Activated CD8-positive, alpha-beta memory T cell treated with anti-CD3 and anti-CD28 coated beads, Interleukin-2, amount 50 U/mL, for 48 hours (primary cell): Measurements from ENCODE around the gene STRADB.
"Not testable (repeated sequence)": the region's sequence is repeated elsewhere in the genome, so short reads cannot be mapped to it uniquely, and the experiment has no call there.

ENCODE experiments used
- DNase-seq: peaks from one replicate; pipeline ENCODE4 v3.0.0-alpha.2; 2020

STRADB gene

DNA sequence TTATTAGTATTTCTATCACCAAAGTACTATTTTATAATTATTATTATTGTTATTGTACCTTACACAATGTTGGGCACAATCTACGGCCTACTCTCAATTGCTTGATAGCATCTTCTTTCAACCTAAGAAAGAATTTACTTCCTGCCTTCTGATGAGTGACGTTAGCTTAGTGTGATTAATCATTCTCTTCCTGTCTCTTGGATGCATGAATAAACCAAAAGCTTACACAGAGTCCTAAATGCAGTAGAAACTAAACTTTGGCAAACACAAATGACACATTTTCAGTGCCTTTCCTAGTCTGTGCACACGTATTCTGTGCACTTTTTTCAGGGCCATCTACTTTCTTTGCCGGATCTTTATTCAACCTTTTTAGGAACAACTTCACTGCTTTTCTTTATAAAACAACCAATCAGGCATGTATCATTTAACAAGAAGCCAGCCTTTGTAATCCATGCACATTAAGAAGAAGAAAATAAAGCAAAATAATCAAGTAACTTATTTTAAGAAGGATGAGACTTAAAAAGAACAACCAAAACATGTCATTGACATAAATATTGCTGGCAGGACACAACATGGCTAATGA is 19.4 kb upstream of the STRADB start:
- no peak for DNase-seq

DNA sequence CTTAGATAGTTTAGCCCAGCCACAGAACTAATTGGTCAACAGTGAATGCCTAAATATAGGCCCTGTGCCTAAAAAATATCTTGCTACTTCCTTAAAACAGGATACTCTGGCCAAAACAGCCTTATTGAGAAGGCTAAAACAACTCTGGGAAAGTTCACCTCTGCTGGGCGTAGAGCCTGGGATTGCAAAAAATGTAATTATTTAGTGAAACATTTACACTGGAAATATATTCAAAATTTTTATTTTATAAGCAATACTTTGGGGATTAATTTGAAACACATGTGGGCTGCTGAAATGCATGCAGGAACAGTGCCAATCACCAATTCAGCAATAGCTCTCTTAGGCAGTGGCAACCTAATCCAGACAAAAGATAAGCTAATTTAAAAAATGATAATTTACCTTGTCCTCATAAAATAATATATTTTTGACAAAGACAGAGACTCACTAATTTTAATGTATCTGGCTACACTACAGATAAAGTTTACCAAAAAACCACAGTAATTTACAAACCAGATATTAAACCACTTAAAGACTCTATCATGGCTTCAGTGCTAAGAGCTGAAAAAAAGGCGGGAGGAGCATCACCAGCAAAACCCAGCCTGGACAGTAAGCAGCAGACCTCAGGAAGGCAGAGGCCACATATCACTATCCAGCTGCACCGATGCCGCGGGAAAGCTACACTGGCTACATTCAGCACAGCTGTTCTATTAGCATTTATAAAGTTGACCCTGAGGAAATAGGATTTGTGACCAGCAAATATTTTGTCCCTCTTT is 18.7 kb upstream of the STRADB start:
- DNase-seq, result no peak

DNA sequence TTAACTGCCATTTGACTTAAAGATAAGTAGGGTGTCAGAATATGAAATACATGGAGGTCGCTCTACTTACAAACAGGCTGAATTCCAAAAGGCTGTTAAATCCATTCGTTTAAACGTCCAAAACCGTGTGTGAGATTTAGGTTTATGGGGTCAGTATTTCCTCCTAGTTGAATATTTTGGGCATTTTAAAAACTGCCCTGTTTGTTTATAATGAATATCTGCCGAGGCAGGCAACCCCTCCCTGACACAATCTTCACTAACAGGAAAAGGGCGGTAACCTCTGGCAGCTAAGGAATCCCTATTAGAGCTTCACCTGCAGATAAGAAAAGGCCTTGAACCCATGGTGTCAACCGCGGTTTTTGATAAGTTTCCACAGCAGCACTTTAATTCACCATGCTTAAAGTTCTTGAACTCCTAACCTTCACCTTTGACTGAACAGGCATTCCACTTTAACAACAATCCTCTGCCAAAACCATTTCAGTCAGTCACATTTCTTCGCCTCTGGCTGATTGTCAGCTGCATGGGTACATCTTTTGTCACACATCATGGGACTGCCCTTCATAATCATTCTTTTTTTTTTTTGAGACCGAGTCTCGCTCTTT is 18.0 kb upstream of the STRADB start:
- DNase-seq, result no peak

DNA sequence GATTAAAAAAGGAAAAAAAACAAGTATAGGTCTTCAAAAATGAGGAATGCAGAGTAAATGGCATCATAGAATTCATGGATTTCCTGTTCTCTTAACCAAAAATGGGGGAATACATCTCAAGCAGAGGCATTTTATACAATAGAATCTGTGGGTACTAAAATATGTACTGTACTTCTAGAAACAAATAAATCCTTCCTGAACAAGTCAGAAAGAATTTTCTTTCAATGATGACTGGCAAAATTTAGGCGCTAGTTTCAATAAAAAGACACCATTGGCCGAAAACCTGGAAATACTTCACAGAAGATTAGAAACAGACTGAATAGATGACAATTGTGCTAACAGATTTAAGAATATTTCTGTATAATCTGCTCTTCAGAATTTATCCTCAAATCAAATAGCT is 15.4 kb upstream of the STRADB start:
- no peak for DNase-seq

DNA sequence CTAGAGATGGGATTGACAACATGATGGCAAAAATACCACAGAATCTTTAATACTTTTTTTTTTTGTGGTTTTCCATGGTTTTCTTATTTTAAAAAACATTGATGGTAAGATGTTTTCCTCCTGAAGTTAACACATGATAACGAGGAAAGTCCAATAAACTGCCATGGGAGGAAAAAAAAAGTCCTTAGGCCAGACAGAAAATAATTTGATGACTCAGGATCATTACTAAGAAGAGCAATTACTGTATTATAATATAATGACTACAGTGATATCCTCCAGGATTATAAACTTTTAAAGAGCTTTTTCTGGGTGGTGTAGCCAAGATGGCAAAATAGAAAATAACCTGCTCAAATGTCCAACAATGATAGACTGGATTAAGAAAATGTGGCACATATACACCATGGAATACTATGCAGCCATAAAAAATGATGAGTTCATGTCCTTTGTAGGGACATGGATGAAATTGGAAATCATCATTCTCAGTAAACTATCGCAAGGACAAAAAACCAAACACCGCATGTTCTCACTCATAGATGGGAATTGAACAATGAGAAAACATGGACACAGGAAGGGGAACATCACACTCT is 12.1 kb upstream of the STRADB start:
- DNase-seq, result not testable (repeated sequence)

DNA sequence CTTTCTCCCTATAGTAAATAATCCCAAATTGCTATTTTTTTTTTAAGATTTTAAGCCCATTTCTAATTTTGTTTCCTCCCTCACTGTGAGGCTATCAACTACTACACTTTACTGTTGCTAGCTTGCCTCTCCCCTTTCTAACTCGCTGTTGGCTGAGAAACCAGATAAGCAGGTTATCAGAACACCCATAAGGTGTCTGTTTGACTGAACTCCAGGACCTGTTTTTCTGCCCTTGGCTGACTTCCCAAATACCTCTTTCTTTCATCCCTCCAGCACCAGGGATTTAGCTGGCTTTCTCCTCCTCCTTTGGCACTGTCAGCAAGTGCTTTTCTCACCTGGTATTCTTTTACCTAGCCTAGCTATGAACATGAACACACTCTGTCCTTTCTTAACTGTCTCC is 11.4 kb upstream of the STRADB start:
- DNase-seq, result no peak

DNA sequence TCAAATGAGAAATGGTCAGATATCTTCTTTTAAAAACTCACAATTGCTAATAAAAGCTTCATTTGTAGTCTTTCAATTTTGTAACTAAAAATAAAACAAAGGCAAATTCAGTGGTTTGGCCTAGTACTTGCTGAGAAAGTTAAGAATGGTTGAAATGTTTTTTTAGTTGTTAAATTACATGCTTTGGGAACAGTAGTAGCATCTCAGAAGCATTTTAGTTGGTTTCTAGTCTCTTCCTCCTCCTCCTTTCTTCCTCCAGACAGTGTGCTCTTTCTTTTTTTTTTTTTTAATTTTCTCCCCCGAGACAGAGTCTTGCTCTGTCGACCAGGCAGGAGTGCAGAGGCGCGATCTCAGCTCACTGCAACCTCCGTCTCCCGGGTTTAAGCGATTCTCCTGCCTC is 10.1 kb upstream of the STRADB start:
- no peak for DNase-seq

DNA sequence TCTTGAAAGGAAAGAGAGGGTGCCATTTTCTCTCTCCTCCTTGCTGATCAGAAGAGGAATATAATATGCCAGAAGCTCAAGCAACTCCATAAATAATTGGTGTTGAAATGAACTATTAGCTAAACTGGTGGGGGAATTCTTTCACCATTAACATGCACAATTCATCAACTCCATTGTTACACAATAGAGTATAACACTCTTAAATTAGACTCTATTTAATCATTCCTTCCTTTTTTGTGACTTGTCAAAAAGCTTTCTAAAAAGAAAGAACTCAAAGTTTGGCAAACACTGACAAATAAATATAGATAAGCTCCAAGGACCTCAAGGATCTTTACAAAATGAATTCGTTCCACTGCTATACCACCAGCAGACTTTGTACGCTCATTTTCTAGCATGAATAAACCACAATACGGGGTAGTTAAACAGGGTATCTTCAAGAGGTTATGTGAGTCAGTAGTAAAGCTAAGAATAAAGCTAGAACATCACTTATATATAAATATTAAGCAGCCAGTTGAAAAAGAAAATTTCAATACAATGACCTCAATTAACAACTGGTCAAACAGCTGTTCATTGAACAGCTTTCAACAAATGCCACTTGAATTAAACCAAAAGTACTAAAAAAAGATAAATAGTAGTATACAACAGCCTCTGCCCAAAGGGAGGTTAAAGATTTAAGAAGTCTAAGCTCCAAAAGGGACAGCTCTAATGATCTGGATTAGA is 6.6 kb upstream of the STRADB start:
- DNase-seq, result no peak

DNA sequence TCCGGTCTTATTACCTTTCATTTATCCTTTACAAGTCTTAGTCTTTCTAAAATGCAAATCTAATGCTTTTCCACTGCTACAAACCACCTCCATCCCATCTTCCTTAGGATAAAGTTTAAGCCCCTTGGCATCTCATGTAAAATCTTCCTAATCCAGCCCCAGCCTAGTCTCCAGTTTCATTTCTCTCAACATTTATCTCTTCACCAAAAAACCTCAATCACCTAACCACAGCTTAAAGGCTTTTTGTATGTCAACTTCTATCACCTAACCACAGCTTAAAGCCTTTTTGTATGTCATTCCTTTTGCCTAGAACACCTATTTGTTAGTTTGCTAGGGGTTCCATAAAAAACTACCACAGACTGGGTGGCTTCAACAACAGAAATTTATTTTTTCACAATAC is 4.5 kb upstream of the STRADB start:
- no peak for DNase-seq

DNA sequence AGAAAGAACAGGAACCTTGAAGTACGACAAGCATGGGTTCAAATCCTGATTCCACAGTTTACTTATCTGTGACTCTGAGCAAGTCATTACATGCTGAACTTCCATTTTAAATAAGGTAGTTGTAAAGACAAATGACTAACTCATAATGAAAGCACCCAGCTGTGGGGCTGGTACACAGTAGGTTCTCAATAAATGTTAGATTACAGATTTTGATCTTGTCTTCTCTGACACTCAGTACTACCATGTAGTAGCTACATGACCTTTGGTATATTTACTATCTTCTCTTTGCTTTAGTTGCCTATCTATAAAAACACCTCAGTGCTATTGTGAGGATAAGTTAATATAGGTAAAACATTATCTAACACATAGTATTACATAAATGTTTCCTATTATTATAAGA is 3.5 kb upstream of the STRADB start:
- no peak for DNase-seq

DNA sequence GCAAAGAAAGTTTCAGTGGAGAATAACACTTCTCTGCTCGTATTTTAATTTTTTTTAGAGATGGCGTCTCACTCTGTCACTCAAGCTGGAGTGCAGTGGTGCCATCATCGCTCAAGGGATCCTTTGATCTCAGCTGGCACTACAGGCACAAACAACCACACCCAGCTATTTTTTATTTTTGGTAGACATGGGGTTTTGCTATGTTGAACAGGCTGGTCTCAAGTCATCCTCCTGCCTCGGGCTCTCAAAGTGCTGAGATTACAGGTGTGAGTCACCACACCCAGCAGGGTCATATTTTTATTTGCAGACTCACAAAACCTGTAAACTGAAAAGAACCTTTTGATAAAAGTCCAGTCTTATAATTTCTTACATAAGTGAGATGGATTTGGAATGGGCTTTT is 2.8 kb upstream of the STRADB start:
- DNase-seq, result no peak

DNA sequence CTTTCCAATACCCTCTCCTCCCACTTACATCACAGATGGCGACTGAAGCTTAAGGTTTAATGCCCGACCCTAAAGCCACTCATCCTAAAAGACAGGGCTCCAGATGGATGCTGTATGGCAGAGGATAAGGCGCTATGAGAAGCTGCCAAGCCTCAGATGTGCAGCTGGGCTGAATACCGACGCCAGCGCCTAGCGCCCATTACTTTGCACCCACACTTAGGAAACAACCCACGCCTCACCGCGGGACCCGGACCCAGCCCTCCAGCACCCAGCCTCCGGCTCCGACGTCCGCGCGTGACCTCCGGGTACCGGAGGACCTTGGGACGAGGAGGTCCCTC is 617 bp upstream of the STRADB start:
- DNase-seq, result no peak

DNA sequence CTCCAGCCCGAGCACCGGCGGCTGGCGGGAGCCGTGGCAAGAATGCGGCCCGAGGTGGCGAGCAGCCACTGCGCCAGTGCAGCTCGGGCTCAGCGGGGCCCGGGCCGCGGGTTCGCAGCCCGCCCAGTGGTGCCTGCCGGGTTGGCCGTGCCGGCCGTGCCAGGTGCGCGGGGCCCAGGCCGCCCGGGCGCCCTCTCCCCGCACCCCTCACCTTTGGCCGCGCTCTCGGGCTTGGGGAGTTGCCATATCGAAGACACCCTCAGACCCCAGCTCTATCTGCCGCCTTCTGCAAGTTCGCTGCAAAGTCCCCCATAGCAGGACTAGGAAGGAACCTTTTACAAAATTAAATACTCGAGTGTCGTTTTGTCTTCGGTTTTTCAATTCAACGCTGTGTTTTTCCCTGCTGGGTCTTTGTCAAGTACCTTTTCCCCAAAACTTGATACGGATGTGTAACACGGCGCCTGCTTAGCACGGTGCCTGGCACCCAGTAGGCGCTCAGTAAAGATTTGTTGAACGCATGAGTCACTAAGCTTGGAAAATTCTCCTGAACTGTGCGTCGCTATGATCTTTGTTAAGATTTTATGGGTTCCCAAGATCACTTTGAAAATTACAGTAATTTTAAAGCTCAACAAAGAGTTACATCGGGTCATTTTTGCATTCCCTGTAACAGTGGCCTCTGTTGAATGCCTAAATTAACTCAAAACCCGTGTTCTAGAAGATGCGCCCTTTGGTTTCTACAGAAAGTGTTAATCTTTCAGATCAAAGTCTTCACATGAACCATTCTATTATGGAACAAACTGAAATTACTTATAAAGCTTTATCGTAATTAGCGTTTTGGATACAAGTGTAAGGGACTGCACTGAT is 750 bp downstream of the STRADB start:
- peak; percentile 83 for DNase-seq

DNA sequence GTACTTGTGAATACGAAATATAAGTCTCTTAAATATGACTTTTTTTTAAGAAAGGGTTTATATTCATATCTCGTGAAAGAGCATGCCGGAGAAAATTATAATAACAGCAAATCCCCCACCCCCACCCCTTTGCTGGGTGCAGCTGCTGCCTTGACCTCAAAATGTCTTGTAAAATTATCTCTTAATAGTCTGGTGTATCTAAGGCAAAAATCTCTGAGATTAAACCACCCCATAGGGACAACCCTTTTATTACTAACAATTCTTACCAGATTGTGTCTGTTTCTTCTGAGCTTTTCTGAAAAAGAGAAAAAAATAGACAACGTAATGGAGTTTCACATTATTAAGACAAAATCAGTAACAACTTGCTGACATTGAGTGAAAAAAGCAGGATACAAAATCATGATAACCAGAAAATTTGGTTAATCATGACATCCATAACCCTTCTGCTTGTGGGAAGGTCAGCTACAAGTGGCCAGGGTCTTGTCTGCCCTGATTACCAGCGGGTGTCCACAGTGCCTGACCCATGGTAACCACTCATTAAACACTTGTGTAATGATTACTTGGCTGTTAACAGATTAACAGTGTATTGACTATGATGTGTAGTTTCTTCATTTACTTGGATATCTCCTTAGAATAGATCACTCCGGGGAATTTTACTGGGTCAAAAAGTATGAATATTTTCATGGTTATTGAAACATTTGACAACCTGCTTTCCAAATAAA is 1.5 kb downstream of the STRADB start:
- no peak for DNase-seq

DNA sequence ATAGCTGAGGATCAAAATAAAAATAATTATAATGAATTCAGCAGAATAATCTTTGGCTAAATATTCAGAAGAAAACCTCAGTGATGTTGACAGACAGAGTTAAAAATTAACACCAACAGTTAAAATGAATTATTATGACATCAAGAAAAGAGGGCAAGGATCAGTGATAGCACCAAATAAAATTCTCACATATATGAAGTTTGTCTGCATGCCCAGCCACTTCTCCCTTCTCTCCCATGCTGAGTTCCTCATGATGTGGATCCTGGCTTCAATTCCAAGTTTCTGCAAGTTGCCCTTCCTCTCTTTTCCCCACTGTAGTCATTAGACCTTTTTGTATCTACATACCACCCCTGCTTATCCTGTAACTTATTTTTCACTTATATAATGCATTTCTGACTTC is 6.8 kb downstream of the STRADB start:
- DNase-seq, result no peak

DNA sequence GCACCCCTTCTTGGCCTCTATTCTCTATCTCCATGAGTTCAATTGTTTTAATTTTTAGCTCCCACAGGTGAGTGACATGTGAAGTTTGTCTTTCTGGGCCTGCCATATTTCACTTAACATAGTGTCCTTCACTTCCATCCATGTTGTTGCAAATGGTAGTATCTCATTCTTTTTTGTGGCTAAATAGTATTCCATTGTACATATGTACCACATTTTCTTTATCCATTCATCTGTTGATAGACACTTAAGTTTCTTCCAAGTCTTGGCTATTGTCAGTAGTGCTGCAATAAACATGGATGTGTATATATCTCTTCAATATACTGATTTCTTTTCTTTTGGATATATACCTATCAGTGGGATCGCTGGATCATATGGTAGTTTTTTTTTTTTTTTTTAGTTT is 9.0 kb downstream of the STRADB start:
- no peak for DNase-seq

DNA sequence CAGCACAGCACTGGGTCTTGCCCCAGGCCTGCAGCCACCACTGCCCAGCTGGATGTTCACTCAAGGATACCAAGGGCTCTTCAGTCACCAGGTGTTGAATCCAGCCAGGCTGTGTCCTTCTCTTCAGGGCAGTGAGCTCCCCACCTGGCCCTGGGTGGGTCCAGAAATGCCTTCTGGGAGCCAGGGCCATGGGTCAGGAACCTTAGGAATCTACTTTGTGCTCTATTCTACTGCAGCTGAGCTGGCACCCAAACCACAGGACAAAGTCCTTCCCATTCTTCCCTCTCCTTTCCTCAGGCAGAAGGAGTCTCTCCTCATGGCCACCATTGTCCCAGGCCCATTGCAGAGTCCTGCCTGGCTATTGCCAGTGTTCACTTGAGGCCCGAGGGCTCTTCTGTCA is 13.0 kb downstream of the STRADB start:
- no peak for DNase-seq

DNA sequence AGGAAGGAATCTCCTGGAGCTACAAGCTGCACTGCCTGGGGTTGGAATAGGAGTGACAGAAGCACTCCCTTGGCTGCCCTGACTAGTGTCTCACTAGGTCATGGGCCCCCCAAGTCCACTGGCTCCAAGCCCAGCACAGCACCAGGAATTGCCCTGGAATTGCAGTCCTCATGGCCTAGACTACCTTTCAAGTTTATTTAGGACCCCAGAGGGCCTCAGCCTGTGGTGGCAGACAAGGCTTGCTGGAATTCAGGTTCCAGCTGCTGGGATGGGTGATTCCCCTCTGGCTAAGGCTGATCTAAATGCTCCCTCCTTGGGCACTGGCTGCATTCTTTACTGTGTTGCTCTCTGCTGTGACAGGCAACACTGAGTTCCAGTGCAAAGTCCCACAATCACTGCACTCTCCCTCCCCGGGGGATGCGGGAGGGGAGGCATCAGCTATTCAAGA is 14.0 kb downstream of the STRADB start:
- no peak for DNase-seq

DNA sequence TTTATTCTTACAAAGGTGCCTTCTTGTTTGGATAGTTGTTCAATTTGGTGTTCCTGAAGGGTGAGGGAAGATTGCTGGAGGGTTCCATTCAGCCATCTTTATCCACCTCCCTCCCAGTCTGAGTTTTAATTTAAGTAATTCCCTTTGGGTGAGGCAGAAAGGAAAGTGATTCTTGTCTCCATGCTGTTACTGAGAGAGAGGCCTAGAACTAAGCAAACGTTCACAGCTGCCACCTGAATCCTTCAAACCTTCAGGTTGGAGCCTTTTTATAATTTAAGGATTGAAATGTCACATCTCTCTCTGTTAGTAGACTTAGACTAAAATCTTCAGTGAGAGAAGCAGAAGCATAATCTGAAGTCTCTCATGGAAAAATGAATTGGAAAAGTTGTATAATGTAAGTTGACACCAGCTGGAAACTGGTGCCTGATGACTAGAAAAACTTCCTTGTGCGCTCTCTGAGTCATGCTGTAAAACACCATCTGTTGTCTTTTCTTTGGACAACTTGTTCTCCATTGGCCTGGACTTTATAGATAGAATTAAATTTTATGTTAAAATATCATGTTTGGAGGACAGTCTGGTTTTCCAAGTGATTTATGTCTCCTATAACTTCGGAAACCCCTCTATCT is 14.6 kb downstream of the STRADB start:
- DNase-seq, result no peak

DNA sequence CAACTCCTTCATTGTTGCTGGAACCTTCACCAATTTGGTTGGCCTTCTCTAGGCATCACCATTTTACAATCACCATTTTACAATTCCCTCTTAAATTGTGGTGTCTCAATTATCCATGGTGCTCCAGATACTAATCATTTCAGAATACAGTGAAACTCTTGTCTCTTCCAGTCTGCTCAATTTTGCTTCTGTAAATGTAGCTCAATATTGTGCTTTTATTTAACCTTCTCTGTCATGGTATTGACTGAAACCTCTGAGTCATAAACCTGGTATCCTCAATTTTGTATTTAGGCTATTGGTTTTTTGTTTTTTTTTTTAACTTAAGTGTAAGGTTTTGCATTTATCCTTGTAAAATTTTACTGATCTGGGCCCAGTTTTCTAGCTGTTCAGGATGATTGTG is 16.1 kb downstream of the STRADB start:
- DNase-seq, result no peak
